HG02763 (cell line): ENCODE data around the gene TOP3A.
A peak's percentile ranks its signal among the peaks of the same experiment; 100 is the strongest.

ENCODE experiments used
- ATAC-seq: cut with Tn5 transposase; IDR thresholded peaks from one replicate; pipeline ENCODE4 v1.9.1; 2021; ENCODE audit warnings: mild to moderate bottlenecking, moderate library complexity; ENCODE audit not compliant: unreplicated experiment

The TOP3A gene

DNA sequence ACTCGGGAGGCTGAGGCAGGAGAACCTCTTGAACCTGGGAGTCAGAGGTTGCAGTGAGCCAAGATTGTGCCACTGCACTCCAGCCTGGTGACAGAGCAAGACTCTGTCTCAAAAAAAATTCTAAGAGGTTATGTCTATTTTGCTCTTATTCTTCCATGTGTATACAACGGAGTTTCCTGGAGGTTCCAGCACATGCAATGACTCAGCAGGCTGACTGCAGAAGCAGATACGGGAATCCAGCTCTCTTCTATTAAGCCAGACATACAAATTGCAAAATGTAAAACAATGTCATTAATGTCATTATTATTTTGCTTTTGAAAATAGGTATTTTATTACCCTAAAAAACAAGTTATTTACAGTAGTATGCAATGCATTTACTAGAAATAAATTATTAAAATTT, 35.9 kb downstream of the TOP3A start:
- no peak for ATAC-seq

DNA sequence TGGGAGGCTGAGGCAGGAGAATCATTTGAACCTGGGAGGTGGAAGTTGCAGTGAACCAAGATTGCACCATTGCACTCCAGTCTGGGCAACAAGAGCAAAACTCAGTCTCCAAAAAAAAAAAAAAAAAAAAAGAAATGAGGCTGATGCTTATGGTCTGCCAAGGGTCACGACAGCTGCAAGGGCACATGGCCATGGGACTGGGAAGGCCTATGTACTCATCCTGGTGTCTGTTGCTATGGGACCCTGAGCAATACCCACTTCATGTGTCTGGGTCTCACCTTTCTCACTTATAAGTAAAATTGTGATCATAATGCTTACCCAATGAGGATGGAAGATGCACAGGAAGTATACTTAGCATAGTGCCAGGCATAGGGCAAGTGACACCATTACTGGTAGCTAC, 37.7 kb downstream of the TOP3A start:
- no peak for ATAC-seq

DNA sequence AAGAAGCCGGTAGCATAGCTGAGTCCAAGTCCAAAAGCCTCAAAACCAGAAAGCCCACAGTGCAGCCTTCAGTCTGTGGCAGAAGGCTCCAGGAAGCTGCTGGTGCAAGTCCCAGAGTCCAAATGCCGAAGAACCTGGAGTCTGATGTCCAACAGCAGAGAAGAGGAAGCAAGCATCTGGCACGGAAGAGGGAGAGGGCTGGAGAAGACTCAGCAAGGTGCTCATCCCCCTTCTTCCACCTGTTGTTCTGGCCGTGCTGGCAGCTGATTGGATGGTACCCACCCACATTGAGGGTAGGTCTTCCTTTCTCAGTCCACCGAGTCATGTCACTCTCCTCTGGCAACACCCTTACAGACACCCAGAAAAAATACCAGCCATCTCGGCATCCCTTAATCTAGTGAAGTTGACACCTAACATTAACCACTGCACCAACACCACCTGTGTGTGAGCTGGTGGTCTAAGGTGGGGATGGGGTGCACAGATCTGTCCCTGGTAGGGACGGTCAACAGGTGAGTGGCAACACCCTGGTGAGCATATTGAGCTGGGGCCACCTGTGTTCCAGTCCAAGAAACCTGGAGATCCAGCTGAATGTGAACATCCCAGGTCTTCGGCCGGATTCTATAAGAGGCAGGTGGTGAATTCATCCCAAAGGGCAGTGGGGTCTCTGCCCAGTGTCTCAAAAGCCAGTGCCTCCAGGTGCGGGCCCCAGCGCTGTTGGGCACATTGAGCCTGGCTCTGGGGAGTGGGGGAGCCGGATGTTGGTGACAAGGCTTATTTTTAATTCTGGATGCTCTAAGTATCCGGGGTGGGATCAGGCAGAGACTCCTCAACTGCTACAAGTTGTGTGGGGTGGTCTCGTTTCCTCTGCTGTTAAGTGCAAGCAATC, 44.5 kb downstream of the TOP3A start:
- no peak for ATAC-seq

DNA sequence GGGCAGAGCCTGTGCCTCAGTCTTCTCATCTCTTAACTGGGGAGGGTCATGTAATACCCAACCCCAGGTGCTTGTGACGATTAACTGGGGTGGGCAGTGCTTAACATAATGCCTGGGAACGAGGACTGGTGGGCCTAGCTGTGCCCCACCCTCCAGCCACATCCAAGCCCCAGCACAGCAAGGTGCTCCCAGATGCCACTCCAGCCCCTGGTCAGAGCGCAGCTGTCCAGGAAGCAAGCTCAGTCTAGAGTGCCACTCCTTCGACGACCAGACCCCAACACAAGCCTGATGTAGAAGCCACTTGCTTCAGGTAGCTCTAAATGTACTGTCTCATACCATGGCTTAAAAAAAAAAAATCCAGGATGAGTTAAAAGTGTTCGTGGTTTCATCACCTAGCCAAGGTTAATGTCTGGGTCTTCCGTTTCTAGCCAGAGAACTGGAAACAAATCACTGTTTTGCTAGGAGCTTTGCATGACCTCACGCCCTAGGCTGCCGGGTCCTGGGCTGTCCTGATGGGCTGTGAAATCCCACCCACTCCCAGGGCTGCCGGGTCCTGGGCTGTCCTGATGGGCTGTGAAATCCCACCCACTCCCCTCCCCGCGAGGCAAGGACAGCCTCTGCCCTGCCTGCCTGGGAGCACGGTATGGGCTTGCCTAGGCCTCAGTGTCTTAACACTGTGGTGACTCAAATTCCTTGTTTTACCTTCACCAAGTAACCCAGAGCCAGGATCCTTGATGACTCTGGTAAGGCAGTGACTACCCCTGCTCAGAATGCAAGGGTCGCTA, 46.7 kb downstream of the TOP3A start:
- ATAC-seq, result no peak

DNA sequence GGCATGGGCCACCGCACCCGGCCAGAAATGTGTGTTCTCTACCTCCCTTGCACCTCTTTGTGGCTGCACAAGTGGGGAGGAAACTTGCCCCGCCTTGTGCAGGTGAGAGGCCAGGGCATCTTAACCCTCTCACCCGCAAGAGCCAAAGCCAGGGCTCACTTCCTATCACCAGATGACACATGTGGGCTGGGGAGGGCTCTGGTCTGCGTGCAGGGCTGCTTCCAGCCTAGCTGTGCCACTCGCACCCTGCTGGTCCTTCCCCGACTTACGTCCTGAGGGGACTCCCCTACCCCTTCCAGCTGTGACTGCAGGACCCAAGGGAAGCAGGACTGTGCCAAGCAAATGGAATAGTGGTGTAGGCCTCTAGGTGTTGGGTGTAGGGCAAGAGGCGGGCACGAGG, 47.4 kb downstream of the TOP3A start:
- ATAC-seq, result no peak

DNA sequence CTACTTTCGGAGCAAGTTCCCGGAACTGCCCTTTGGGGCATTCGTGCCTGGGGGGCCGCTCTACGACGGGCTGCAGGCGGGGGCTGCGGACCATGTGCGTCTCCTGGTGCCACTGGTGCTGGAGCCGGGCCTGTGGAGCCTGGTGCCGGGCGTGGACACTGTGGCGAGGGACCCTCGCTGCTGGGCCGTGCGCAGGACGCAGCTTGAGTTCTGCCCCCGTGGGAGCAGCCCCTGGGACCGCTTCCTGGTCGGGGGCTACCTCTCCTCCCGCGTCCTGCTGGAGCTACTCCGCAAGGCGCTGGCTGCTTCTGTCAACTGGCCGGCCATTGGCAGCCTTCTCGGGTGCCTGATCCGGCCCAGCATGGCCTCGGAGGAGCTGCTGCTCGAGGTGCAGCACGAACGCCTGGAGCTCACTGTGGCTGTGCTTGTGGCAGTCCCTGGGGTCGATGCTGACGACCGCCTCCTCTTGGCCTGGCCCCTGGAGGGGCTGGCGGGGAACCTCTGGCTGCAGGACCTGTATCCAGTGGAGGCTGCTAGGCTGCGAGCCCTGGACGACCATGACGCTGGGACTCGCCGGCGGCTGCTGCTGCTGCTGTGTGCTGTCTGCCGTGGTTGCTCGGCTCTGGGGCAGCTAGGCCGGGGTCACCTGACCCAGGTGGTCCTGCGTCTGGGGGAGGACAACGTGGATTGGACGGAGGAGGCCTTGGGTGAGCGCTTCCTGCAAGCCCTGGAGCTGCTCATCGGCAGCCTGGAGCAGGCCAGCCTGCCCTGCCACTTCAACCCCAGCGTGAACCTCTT, 50.7 kb downstream of the TOP3A start:
- ATAC-seq, result no peak

DNA sequence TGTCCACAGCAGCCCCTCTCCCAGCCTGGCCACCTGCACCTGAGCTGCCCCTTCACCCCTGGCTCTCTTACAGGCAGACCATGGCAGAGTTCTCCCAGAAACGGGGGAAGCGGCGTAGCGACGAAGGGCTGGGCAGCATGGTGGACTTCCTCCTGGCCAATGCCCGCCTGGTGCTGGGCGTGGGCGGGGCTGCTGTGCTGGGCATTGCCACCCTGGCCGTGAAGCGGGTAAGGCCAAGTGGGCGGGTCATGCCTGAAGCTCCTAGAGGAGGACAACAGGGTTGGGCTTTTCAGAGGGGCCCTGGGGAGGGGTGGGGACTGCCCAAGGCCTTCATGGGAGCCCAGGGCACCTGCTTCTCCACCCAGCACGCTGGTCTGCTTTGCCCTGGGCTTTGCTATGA, 52.2 kb downstream of the TOP3A start:
- no peak for ATAC-seq

DNA sequence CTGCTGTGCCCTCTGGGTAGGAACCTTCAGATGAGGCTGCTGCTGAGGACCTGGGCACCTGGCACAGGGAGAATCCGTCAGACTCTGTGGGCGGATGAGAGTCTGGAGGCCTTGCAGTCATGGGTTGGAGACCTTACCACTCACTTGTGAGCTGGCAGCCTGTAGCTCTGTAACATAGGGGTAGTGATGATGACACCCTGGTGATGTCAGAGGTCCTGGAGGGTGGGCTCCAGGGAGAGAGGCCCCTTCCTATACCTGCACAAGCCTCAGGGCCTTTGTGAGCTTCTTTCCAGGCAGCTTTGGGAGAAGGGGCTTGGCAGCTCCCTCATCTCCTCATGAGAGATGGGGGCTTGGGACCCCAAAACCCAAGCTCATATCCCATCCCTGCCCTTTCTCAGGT, 52.7 kb downstream of the TOP3A start:
- no peak for ATAC-seq

DNA sequence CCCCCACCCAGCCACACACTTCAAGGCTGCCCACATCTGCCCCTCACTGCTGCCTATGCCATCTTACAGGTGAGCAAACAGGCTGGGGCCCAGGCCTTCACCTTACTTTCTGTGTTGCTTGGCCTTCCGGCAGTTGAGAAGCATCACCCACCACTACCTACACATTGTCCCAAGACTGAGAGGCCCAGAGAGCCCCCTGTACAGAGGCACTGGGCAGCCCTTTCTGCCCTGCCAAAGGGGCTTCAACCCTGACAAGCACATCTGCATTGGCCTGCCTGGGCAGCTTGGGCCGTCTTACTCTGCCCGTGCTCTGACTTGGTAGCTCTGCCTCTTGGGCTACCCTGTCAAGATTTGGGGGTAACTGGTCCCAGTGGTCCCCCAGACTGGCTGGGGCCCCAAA, 53.1 kb downstream of the TOP3A start:
- ATAC-seq, result no peak

DNA sequence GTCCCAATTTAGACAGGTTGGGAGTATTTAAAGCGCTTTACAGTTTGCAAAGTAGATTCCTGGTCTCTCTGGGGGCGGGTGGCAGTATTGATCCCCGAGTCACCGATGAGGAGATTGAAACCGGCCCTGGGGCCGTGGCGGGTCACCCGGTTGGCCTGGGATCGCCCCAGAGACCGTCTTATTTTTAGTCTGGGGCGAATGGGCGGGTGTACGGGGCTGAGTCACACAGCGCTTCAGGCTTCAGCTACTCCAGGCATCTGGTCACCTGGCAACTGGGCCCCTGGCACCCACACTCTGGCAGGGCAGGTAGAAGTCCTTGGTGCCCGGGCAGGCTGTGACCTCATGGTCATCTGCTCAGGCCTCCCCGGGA, 53.7 kb downstream of the TOP3A start:
- no peak for ATAC-seq

DNA sequence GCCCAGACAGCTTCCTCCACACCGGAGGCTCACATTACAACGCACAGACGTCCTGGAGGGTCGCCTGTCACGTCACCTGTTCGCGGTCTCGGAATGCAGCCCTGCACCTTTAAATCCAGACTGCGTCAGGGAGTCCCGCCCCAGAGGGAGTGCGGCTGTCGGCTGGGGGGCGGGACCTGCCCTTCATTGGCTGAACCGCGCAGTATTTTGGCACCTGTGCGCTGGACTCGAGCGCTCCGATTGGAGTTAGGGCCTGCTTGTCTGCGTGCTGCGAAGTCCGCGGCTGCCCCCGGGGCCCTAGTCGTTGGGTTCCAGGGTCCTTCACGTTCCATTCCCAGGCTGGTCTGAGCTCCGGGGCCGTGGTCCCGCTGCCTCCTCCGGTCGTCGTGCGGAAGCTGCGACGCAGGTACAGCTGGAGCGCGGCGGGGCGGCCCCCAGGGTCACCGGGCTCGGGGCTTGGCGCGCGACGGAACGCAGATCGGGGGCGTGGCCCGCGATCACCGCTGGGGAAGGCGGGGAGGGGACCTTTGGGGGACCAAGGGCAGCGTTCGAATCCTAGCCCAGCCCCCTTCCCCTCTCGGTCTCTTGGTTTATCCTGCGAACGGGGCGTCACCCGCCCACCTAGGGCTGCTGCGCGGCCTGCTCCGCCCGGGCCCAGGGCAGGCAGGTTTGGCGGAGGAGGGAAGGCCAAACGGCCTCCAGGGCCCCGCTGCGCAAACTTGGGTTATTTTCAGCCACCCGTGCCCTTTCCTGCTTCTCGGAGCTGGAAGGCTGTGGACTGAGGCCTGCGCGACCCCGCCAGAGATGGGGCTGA, 54.3 kb downstream of the TOP3A start, which contains the start of gene MIEF2:
Gene MIEF2 (plus strand): TSS at position 331 of the 814 bp plus-strand sequence. CDS start 2,059 bp downstream, outside the sequence.
- ATAC-seq, result peak; percentile 77

DNA sequence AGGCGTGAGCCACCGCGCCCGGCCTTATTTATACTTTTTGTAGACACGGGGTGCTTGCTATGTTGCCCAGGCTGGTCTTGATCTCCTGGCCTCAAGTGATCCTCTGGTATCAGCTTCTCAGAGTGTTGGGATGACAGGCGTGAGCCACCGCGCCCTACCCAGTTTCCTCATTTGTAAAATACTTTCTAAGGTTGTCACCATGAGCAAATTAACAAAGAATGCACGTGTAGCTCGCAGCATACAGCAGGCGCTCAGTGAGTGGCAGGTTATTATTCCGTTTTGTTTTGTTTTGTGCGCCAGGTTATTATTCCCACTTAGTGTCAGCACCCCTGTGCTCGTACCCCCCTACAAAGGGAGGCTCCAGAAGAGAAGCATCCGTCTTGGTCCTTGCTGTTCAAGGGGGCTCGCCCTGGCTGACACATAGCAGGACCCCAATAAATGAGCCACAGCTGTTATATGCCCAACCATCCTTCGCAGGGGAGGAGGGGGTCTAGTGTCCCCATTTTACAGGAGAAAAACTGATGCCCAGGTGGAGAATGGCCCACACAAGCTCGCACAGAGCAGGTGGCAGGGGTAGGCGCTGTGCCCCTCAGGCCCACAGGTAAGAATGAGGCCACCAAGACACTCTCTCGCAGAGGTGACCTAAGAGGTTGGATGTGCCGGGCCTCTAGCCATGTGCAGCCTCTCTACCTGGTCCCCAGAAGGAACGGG, 55.0 kb downstream of the TOP3A start:
- no peak for ATAC-seq

DNA sequence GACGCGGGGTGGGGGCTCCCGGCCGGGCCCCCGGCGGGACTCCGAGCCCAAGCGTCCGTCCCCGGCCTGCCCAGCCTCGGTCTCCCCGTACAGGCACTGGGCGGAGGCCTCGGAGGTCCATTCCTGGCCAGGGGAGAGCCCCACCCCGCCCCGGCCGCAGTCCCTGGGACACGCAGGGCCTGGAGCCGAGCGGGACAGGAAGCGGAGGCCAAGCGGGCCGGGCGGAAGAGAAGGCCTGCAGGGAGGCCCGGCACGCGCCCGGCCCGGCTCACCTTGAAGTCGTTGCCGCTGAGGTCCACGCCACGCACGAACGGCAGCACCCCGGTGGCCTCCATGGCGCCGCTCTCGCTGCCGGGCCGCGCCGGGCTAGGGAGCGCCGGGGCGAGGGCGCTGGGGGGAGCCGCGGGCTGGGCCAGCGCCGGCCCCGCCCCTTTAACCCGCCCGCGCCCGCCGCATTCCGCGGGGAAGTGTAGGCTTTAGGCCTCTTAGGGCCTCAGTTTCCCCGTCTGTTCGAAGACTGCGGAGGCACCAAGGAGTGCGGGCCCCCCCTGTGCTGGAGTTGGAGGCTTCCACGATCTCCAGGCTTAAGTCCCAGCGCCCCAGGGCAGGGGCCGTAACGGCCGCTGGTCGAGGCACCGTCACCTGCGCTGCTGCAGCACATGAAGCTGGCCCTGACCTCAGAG, 56.3 kb downstream of the TOP3A start, which contains the start of gene FLII:
Gene FLII (minus strand): TSS at position 383 of the 683 bp plus-strand sequence. CDS start 48 bp downstream, at position 335.
- ATAC-seq, result peak; percentile 34

DNA sequence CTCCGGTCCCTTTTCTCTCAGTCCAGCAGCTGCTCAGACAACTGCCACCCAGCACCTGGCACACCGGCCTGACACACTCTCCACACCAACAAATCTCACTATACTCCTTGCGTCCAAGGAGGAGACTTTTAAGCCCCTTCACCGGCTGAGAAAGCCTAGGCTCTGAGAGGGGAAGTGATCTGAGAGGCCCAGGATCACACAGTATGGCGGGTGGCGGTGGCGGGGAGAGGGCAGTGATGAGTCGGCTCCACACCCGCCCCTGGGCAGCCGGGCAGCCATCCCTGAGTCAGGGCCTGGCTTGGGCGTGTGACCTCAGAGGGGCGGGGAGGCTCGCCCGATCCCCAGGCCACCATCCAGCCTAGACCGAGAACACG, 56.8 kb downstream of the TOP3A start:
- ATAC-seq, result peak; percentile 14

DNA sequence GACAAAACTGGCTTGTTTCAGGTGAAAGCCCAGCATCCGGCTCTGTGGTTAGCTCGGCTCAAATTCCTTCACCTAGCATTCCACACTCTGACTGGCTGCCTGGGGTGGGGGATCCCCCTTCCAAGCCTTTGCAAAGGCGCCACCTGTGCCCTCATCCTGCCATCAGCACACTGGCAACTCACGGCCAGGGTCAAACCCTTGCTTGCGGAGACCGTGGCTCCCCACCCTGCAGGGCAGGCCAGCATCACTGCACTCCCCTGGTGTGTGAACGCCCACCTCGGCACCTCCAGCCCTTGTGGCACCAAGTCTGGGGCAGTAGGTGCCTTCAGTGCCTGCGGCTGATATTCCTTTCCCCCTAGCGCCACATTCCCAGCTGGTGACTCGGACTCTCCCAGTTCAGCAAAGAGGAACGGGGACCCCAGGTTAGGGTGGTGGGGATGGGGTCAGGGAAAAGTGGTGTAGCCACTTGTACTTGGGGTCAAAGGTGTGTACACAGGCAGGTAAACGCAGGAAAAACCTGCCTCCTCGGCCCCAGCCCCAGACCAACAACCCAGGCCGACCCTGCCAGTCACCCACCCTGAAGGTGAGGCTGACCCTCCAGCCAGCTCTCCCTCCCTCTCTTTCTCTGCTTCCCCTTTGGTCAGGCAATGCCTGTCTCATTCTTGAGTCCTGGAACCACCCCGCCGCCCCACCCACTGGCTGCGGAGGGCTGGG, 57.4 kb downstream of the TOP3A start:
- ATAC-seq, result no peak

DNA sequence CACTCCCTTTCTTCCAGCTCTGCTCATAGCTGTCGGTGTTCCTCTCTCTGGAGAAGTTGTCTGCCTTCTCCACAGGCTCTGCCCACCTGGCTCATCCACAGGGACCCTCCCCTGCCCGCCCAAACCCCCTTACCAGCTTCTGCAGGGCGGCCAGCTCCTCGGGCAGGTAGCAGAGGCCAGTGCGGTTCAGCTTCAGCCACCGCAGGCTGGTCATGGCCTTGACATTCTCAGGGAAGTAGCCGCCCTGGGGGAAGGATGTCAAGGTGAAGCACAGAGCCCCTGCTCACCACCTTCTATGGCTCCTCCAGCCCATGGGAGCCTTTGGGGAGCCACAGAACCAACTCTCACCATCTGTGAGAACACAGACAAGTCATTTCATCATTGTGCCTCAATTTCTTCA, 58.0 kb downstream of the TOP3A start:
- no peak for ATAC-seq

DNA sequence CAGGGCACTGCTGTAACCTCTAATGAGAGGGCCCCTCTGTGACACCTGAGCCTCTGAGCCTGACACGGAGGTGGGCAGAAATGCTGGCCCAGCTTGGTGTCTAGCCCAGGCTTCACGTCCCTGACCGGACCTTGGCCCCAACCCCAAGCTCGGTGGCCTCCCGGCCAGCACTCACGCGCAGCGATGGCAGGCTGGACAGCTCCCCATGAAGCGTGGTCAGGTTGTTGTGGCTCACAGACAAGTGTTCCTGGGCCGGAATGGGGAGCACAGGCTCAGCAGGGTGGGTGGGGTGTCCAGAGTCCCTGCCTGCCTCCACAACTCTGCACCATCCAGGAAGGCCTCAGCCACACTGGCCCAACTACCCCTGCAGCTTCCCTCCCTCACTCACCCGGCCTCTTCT, 58.4 kb downstream of the TOP3A start:
- ATAC-seq, result no peak

DNA sequence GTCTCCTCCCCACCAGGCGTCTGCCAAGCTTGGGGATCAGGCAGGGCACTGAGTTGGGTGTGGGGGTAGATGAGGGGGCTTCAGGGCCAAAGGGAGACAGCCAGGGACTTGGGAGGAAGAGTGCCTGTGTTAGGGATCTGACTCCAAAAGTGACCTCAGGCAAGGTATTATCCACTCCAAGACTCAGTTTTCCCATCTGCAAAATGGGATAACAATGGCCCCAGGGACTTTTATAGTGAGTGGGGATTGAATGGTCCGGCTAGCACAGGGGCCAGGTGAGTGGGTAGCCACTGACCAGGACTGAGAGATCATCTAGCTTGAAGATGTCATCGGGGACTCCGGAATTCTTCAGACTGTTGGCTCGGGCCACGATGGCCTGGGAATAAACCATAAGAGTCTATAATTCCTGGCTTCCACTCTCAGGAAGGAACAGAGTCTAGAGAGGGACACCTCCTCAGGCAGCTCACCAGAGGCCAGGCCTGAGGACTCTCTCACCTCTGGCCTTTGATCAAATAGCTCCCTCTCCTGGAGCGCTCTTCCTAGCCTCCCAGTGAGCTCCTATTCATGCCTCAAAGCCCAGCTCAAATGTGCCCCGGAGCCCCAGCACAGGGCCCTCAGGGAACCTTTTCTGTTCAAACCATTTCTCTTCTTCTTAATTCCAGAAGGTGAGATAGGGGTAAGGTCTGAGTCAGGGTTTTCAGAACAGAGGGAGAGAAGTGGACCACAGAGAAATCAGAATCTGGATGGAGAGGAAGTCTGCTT, 59.7 kb downstream of the TOP3A start:
- no peak for ATAC-seq
